SKM-1 treated with dmso at 0.1 percent for 144 hours (cell line): ENCODE data around the gene TRAPPC5.

Source experiments
- DNase-seq: peaks from one replicate; lab custom pipeline; 2025; ENCODE audit not compliant: unreplicated experiment; lab: John Stamatoyannopoulos, UW

TRAPPC5 gene

DNA sequence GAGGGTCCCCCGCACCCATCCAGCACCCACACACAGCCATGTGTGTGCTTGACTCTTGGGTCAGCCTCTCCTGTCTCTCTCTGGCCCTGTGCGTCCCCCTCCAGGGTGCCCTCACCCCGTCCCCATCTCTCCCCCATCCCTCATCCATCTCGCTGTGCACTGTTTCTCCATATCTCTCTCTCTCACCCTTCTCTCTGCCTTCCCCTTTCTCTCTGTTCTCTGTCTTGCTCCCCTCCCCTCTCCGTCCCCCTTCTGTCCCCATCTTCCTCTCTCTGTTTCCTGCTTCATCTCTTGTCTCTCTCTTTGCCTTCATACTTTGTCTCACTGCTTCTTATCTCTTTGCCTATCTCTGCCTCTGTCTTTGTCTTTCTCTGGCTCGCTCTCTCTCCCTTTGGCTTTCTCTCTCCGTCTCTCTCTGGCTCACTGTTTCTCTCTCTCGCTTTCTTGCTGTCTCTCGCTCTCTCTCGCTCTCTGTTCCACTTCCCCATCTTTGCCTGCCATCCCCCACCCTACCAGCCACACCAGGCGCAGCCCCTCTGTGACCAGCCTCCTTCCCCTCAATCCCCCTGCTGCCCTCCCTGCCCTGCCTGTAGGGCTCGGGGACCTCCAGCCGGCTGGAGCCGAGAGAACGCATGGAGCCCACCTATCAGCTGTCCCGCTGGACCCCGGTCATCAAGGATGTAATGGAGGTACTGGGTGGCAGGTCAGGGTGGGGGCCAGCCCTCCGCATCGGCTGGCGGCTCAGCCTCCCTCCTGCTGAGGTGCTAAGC is 34.8 kb upstream of the TRAPPC5 start:
- peak; percentile 67 for DNase-seq

DNA sequence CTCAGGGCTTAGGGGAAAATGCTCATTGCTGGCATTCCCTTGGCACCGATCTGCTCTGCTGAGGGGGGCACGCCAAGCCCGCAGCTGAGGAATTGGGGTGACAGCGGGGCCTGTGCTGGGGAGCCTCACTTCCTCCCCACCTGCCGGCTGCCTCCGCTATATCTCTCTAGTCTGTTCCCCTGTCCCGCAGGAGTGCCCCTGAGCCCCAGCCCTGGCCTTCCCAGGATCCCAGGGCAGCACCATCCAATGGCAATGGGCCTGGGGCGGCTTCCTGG is 34.3 kb upstream of the TRAPPC5 start:
- no peak for DNase-seq

DNA sequence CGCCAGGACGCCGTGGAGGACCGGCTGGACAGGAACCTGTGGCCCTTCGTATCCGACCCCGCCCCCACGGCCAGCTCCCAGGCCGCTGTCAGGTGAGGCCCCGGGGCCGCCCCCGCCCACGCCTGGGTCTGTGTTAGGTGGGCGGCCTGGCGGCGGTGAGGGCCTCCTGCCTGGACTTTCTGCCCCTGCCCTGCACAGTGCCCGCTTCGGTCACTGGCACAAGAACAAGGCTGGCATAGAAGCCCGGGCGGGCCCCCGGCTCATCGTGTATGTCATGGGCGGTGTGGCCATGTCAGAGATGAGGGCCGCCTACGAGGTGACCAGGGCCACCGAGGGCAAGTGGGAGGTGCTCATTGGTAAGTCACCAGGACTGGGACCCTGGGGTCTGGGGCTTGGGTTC is 33.5 kb upstream of the TRAPPC5 start:
- no peak for DNase-seq

DNA sequence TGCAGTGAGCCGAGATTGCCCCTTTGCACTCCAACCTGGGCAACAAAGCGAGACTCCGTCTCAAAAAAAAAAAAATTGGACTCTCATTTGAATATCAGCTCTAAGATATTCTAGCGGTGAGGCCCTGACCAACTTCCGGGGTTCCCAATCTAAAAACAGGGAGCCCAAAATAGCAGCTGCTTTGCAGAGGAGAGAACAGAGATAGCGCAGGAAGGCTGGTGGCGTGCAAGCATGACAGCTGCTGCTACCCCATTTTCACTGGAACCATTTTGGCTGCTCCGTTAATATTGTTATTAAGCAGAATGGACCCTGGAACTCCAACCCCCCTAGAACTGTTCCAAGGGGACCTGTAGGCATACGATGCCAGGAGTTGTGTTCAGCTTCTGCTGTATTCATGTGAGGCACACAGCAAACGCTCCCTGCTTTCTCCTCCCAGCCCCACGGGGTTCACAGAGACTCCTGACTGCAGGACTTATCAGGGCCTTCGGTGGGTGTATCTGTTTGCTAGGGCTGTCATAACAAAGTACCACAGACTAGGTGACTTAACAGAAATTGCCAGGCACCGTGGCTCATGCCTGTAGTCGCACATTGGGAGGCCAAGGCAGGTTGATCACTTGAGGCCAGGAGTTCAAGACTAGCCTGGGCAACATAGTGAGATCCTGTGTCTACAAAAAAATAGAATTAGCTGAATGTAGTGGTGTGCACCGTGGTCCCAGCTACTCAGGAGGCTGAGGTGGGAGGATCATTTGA is 32.2 kb upstream of the TRAPPC5 start:
- no peak for DNase-seq

DNA sequence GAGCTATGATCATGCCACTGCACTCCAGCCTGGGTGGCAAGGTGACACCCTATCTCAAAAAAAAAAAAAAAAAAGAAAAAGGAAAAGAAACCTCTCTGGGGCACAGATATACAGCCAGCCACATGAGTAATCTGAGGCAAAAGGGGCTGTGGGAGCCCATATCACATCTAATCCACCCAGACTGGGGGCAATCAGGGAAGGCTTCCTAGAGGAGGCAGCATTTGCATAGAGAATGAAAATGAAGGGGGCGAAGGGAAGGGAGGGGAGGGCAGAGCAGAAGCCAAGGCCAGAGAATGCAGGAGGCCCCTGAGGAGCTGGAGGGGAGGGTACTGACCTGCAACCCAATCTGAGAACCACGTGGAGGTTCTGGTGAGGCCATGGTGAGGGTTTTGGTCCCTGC is 30.5 kb upstream of the TRAPPC5 start:
- no peak for DNase-seq

DNA sequence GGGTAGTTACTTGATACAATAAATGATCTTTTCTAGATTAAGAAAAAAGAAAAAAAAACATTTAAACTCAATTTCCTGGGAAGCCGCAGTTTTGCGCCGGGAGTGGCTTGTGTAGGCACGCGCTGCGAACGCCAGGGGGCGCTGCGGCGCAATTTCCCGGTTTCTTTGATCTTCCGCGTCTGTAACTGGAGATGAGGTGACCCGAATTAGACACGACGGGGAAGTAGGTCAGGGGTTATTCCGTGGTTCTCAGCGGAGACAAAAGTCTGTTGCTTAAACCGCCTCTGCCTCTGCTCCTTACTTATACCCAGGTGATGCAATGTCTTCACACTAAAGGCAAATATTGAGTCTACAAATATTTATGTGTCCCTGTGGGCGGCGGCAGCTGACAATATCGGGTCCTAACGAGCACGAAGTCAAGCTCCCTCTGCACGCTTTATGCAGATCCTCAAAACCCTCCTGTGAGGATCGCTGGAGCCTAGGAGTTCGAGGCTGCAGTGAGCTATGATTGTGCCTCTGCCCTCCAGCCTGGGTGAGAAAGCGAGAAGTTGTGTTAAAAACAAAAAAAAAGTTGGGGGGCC is 28.5 kb upstream of the TRAPPC5 start:
- DNase-seq, result peak; percentile 97

DNA sequence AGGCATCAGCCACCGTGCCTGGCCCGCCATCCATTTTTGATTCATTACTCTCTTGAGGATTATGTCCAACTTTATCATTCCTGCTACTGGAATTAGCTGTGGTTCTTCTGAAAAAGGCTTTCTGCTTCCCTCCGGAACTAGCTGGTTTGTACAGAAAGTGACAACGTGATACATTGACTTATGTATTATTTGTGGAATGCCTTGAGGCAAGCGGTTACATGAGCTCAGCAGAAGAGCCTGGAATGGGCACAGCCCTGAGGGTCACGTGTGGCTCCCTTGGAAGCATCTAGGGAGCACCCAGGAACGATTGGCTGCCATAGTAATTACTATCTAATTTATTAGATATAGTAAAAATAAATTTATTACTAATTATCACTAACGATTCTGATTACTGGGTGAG is 26.2 kb upstream of the TRAPPC5 start:
- no peak for DNase-seq

DNA sequence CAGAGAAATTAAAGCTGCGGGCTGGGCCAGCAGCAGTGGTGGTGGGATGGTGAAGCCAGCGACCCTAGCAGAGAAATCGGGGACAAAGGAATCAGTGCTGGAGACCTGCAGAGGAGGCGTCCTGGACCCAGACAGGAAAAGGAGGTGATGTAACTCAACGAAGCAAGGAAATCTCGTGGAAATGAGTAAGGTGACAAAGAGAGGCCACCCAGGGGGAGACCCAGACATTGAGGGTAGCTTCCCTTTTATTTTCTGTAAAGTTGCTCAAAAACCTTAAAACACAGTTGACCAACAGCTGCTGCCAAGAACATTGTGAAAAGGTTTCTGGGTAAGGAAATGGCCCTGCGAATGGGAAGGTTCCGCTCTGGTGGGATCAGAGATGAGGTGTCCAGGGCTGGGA is 25.1 kb upstream of the TRAPPC5 start:
- peak; percentile 95 for DNase-seq

DNA sequence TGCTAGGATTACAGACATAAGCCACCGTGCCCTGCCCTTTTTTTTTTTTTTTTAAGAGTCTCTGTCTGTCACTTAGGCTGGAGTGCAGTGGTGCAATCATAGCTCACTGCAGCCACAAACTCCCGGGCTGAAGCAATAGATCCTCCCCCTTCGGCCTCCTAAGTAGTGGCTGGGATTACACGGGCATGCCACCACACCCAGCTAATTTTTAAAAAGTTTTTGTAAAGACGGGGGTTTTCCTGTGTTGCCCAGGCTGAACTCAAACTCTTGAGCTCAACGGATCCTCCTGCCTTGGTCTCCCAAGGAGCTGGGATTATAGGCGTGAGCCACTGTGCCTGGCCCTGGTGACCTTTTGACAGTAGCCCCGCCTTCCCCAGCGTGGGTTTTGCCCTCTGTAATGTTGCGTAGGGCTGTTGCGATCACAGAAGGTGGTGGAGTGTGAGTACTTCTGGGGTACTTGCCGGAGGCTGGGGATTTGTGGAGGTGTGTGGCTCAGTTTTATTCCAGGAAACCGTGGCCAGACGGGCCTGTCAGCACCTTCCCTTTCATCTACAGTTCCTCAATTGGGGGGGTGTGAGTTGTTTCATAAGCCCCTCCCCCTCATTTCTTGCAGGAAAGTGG is 23.4 kb upstream of the TRAPPC5 start:
- DNase-seq, result peak; percentile 87

DNA sequence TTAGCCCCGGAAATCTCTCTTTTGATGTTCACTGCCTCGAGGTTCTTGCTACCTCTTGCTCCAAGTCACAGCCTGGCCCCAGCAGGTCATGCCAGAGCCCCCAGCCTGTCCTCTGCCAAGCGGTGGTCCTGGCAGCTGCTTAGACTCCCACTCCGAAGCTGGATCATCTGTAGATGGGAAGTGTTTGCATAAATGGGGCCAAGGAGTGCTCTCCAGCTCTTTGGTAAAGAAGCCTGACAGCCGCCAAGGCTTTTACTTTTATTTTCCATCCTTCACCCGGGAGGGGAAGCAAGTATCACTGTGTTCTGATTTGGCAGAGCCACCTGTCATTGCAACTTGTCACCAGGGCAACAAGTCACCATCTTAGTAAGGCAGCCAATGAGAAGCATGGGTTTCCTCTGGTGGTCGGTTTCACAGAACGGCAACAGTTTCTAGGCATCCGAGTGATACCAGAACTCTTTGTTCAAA is 22.4 kb upstream of the TRAPPC5 start:
- DNase-seq, result no peak

DNA sequence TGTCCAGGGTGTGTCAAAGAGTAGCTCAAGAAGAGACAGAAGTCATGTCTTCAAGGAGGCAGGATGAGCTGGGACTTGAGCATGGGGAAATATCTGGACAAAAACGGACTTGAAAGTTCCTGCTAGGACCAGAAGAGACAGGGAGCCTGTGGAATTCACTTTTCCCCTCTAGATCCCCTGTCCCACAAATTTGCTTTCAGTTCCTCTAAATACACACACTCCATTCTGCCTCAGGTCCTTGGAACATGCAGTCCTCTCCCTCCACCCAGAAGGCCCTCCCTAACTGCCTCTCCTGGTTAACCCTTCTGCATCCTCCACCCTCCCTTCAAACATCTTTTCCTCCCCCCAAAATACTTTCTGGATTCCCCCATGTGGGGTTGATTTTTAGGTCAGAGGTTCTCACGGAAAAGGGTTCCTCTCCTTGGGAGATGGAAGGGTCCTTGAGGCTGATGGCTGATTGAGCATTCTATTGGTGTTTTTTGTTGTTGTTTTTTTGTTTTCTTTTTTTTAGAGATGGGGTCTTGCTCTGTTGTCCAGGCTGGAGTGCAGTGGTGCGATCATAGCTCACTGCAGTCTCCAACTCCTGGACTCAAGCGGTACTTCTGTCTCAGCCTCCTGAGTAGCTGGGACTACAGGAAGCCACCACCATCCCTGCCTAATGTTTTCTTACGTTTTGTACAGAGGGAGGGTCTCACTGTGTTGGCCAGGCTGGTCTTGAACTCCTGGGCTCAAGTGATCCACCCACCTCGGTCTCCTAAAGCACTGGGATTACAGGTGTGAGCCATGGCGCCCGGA is 18.7 kb upstream of the TRAPPC5 start:
- no peak for DNase-seq

DNA sequence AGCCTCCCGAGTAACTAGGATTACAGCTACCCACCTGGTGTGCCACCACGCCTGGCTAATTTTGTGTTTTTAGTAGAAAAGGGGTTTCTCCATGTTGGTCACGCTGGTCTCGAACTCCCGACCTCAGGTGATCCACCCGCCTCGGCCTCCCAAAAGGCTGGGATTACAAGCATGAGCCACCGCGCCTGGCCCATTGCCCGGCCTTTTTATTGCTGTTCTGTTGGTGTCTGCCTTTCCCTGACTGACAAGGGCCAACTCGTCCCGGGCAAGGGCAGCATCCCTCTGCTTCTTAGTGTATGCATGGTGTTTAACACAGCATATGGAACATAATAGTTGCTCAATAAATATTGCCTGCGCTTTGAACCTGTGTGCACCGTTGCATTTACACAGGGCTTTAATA is 18.0 kb upstream of the TRAPPC5 start:
- DNase-seq, result no peak

DNA sequence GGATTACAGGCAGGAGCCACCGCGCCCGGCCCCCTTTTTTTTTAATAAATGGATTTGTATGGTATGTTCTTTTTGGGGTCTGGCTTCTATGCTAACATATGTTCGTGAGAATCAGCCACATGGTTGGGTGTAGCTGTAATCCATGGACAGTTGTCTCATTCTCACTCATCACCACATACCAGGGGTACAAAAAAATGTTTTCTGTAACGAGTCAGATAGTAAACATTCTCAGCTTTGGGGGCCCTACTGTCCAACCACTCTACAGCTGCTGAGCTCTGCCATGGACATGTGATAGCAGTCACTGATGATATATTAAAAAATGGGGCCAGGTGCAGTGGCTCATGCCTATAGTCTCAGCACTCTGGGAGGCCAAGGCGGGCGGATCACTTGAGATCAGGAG is 16.9 kb upstream of the TRAPPC5 start:
- DNase-seq, result no peak

DNA sequence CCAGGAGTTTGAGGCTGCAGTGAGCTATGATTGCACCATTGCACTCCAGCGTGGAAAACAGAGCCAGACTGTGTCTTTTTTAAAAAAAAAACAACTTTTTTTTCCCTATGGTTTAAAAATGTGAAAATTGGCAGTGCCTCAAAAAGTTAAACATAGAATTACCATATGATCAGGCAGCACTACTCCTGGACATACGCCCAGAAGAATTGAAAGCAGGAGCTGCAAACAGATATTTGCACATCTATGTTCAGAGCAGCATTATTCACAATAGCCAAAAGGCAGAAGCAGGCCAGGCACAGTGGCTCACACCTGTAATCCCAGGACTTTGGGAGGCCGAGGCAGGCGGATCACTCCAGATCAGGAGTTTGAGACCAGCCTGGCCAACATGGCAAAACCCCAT is 15.6 kb upstream of the TRAPPC5 start:
- no peak for DNase-seq

DNA sequence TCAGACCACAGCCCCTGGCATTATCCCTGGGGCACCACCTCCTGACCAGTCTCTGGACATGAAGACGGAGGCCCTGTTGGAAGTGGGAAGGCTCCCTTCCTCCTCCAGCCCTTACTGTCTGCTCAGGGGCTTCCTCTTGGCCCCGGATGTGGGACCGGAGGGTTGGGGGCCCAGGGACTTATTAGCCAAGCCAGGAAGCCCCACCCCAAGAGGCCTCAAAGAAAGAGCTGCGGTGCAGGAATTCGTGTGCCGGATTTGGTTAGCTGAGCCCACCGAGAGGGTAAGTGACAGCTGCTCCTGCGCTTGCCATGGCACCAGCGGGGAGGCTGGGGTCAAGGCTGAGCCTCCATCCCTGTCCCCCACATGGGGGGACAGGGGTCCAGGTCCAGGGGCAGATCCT is 11.8 kb upstream of the TRAPPC5 start, which contains the start of gene RETN:
Gene RETN, plus strand, starts transcription at position 208 of the 400 bp plus-strand sequence. CDS start 278 bp downstream, outside the sequence.
- DNase-seq, result no peak

DNA sequence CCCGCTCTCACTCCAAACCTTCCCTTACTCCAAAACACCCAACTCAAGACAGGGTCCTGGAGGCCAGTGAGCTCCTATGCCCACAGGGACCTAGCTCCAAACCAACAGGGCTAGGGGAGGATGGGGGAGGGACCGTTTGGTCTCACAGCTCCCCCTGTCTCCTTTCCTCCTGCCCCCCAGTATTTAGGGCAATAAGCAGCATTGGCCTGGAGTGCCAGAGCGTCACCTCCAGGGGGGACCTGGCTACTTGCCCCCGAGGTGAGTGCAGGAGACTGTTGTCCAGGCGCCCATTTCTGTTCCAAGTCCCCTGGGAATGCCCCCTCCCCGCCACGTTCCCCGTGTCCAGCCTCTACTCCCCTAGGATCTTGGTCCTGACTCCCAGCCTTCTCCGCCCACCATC is 11.0 kb upstream of the TRAPPC5 start:
- DNase-seq, result no peak

DNA sequence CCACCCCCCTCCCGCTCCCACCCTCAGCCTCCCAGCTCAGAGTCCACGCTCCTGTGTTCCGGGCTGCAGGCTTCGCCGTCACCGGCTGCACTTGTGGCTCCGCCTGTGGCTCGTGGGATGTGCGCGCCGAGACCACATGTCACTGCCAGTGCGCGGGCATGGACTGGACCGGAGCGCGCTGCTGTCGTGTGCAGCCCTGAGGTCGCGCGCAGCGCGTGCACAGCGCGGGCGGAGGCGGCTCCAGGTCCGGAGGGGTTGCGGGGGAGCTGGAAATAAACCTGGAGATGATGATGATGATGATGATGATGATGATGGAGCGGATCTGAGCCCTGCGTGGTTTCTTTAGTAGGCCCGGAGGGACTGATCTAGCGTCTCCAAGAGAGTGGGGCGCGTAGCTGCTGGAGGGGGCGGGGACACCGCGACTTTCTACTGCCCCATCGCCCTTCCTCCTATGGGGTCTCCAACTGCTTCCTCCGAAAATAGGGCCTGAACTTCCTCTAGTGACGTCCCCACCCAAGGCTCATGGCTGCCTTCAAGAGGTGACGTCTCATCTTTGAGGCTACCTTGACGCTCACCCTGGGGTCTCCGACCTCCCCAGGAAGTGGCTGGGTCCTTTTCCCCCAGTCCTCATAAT is 10.4 kb upstream of the TRAPPC5 start:
- no peak for DNase-seq

DNA sequence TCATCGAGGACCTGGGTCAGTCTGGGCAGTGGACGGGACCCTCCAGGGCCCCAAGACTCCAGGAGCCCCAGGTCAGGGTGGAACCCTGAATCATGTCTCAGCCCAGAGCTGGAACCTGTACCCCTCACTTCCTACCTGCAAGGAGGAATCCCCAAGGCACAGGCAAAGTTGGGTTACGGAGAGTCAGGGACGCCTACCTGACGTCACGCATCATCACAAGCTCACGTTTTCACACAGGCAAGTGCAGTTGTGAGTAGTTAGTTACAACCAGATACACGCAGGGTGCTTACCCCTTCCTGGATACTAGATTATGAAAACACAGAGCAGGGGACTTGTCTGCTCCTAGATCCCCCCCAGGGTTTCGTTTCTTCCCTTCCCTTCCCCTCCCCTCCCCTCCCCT is 9.8 kb upstream of the TRAPPC5 start:
- DNase-seq, result no peak

DNA sequence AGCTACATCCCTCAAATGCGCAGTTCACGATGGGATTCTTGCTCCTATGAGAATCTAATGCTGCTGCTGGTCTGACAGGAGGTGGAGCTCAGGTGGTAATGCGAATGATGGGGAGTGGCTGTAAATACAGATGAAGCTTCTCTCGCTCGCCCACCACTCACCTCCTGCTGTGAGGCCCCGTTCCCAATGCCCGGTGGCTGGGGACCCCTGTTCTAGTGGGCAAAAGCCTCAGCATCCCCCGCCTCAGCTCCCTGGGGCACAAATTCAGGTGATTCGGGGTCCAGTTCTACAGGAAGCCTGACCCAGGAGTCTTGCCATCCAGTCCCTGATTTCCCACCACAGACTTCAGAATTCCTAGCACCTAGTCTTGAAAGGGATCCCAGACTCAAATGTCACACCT is 8.1 kb upstream of the TRAPPC5 start:
- DNase-seq, result no peak
